Suprapubic skin (tissue), 4 donors: ENCODE results near the gene PDE4D.

Experiments used
- EP300 ChIP-seq: sonication (generic); formaldehyde crosslinking; IDR thresholded peaks from one replicate; pipeline ENCODE4 v1.6.1; 2017; ENCODE audit warnings: antibody characterized with exemption
- POLR2A ChIP-seq, 2 donors: fragments of 450-650 bp; IDR thresholded peaks; one replicate each; pipeline ENCODE4 v1.6.1; 2017; ENCODE audit warnings: antibody characterized with exemption in 2 of 2, mild to moderate bottlenecking in 2 of 2, moderate library complexity in 2 of 2
- POLR2AphosphoS5 ChIP-seq, 3 donors: sonication (generic); formaldehyde crosslinking; IDR thresholded peaks; one replicate each; pipeline ENCODE4 v1.6.1; 2017; ENCODE audit warnings: antibody characterized with exemption in 3 of 3
- TF ChIP-seq, protein P1 (sequence below), 2 donors: fragments of 200-600 bp in 1 of 2; fragments of 450-650 bp in 1 of 2; sonication (generic) in 1 of 2; IDR thresholded peaks; one replicate each; pipeline ENCODE4 v1.5.1; 2016 to 2019; ENCODE audit warnings: antibody characterized with exemption in 2 of 2, mild to moderate bottlenecking in 1 of 2, moderate library complexity in 1 of 2

DNA sequence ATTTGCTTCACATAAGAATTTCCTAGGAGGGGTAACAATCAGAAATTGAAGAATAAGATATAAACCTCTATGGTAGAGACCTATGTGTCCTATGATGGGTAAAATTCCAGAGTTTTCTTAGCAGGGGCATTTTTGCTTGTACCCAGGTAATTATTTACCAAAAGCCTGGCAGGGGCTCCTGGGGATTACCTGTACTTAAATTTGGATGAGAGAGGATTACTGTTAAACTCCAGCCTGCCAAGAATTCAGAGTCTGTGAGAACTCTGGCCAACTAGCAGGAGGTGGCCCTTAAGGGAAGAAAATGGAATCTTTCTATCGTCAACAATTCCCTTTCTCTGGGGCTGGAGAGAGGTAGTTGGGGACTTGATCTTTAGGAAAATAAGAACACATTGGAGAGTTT lies 460.4 kb downstream of the PDE4D start:
- TF ChIP-seq, protein P1, sequence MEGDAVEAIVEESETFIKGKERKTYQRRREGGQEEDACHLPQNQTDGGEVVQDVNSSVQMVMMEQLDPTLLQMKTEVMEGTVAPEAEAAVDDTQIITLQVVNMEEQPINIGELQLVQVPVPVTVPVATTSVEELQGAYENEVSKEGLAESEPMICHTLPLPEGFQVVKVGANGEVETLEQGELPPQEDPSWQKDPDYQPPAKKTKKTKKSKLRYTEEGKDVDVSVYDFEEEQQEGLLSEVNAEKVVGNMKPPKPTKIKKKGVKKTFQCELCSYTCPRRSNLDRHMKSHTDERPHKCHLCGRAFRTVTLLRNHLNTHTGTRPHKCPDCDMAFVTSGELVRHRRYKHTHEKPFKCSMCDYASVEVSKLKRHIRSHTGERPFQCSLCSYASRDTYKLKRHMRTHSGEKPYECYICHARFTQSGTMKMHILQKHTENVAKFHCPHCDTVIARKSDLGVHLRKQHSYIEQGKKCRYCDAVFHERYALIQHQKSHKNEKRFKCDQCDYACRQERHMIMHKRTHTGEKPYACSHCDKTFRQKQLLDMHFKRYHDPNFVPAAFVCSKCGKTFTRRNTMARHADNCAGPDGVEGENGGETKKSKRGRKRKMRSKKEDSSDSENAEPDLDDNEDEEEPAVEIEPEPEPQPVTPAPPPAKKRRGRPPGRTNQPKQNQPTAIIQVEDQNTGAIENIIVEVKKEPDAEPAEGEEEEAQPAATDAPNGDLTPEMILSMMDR (IDR thresholded peaks at IDR 0.05): no peak
- TF ChIP-seq POLR2A (IDR thresholded peaks at IDR 0.05) (no peak), EP300 (no peak), POLR2AphosphoS5 (IDR thresholded peaks at IDR 0.05) (no peak)
